NCI-H774 (cell line): ENCODE data around the gene FHL1.
"Not testable (repeated sequence)": the region's sequence is repeated elsewhere in the genome, so short reads cannot be mapped to it uniquely, and the experiment has no call there.

Experiments used
- DNase-seq: peaks from one replicate; lab custom pipeline; 2025; lab: John Stamatoyannopoulos, UW

Gene FHL1

GRCh38 chrX:136210243-136210642 lies 62.9 kb downstream of the FHL1 start:
- no peak for DNase-seq

DNA sequence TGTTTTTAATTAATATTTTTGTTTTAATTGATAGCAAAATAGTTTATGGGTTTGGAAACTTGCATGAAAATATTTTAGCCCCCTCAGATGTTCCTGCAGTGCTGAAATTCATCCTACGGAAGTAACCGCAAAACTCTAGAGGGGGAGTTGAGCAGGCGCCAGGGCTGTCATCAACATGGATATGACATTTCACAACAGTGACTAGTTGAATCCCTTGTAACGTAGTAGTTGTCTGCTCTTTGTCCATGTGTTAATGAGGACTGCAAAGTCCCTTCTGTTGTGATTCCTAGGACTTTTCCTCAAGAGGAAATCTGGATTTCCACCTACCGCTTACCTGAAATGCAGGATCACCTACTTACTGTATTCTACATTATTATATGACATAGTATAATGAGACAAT lies 63.5 kb downstream of the FHL1 start:
- no peak for DNase-seq

DNA sequence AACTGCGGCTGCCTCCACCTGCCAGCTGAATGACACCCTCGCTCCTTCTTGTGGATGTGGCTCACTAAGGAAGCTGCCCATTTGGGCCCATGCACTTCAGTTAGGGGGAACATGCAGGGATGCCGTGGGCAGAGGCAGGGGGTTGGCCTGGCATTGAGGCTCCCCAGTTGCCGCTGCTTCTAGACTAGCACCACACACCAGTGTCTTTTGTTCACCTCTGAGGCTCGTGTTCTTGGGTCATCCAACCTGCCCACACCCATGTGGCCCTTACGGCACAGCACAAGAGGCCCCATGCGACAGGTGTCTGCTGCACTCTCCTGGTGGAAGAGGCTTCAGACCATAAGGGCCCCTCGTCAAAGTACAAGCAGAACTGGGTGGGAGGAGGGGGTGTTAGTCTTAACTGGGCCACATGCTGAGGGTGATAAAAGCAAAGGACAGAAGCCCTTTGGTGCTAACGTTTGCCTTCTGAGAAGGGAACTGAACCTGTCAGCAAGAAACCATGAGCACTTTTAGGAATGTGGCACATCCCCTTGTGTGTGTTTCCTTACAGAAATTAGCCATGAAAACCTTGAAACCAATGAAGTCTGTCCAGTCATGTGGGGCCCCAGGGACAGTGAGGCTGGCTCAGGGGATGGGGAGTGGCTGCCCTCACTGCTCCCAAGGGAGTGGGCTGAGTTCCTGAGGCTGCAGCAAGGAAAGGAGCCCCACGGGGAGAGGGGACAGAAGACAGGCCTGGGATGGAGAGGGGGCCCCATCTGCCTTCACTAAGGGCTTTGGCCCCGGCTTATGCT lies 64.6 kb downstream of the FHL1 start:
- DNase-seq = no peak

DNA sequence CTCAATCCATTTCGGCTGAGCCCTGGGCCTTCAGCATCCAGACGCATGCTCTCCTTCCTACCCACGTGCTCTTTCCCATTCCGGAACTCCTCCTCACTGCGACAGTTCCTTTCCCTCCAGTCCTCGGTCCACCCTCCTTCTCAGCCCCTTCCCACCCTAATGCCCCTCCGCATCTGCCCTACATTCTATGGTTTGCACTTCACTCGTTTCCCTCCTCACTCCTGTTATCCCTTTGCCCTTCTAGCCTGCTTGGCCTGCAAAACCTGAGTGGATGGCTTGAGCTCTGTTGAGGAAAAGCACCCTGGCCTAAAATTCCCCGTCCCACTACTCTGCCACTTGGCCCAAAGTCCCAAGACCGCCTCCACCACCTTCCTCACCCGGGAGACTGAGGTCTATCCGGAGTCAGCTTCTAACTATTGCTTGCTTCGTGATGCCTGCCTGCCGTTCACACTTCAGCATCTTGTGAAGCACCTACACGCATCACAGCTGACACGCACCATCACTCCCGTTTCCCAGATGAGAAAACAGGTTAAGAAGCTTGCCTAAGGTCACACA lies 65.3 kb downstream of the FHL1 start:
- no peak for DNase-seq

- no peak for DNase-seq
These were observed 67.2 kb downstream of the FHL1 start for GRCh38 chrX:136214551-136214950.

- no peak for DNase-seq
These were observed 68.2 kb downstream of the FHL1 start for GRCh38 chrX:136215559-136215958.

GRCh38 chrX:136219893-136220292 lies 72.6 kb downstream of the FHL1 start:
- DNase-seq = no peak

- no peak for DNase-seq
These were observed 73.2 kb downstream of the FHL1 start for GRCh38 chrX:136220540-136220939.

DNA sequence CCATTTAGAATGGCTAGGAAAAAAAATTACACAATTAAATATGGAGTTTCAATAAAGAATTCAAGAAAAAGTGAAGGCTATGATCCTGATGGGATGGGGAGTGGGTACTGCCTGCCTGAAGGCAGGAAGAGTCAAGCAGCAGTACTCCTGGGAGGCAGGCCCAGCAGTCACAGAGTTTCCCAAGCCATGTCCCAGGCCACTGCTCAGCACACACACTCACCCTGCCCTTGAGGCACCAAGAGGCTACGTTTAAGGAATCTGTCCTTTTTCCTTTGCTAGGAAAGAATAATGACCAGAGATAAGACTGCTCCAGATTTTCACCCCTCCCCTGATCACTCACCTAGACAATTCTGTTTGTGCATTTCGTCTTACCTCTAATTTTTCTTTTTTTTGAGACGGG lies 73.6 kb downstream of the FHL1 start:
- DNase-seq = no peak

GRCh38 chrX:136221851-136222513 lies 74.6 kb downstream of the FHL1 start:
- no peak for DNase-seq

DNA sequence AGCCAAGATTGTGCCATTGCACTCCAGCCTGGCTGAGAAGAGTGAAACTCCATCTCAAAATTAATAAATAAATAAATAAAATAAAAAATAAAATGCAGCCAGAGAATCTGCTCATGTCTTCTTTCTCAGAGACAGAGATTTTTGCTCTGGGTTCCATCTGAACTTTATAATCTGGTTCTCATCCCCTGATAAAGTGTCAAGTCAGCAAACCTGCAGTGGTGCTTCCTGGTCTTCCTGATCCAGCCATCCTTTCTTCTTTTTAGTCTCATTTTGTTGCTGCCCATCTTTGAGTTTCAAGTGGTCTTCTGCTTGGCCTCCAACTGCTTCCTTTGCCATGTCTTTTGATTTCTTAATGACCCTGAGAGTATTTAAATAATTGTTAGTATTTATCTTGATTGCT lies 79.7 kb downstream of the FHL1 start:
- no peak for DNase-seq

DNA sequence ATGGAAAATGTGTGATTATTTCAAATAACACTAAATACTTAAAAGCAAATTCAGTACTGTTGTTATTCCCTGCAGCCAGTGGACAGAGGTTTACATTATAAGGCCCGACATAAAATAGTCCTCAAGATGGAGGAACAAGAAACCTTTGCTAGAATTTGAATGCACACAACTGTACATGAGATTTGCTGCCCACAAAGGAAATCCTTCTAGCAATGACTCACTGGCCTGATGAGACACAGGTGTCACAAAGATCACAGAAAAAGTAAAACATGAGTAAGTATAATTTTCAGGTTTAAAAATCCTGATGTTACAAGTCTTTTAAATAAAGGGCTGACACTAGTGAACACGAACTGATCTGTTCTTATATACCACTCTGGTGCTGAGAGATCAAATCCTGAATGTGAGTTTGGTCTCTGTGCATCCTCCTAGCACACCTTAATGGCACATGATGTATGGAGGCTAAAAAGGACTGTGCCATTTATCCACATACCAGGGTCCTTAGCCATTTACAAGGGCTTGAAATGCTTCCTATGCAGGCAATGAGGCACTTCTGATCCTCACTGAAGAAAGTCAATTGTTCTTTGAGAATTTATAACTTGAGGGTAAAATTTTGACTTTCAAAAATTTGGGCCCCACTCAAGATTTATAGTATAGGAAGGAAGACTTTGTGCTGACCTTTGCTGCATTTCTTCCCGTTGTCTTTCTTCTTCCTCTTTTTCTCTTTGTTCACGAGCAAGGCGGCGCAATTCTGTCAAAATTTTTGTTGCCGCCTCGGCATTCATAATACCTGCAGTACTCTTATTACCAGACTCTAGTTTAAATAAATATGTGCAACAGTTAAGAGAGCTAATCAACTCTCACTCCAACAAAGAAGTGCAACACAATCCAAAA lies 80.9 kb downstream of the FHL1 start:
- DNase-seq = no peak

DNA sequence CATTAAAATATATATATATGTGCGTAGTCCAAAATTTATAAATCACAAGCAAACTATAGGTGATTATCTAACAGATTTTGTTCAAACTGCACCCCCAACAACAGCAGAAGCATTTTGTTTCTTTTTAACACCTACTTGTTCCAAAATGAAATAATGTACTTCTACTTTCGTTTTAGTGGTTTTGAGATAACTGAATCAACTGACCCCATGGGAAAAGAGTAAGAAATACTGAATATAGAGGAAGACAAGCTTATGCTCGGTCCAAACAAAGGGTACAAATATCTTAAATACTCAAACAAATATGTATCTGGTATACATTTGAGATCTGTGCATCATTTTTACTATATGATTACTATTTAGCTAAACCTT lies 81.5 kb downstream of the FHL1 start:
- no peak for DNase-seq

GRCh38 chrX:136237074-136237473 lies 89.7 kb downstream of the FHL1 start:
- DNase-seq = no peak

DNA sequence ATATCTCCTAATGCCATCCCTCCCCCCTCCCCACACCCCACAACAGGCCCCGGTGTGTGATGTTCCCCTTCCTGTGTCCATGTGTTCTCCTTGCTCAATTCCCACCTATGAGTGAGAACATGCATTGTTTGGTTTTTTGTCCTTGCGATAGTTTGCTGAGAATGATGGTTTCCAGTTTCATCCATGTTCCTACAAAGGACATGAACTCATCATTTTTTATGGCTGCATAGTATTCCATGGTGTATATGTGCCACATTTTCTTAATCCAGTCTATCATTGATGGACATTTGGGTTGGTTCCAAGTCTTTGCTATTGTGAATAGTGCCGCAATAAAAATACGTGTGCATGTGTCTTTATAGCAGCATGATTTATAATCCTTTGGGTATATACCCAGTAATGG lies 90.5 kb downstream of the FHL1 start:
- not testable (repeated sequence) for DNase-seq

DNA sequence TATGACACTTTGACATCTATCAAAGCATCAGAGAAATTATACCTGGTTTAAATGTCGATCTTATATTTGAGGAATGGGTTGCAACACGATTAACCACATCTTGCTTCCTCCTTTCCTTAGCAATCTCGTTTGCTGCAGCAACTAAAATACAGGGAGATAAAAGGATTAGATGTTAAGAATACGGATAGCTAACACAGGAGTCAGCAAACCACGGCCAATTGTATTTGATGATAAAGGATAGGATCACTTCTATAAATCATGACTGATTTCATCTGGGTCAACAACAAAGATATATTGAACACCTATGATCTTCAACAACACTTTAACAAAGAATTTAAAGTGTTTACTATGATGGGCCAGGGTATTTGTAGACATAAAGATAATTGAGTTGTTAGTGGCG lies 98.9 kb downstream of the FHL1 start:
- no peak for DNase-seq

DNA sequence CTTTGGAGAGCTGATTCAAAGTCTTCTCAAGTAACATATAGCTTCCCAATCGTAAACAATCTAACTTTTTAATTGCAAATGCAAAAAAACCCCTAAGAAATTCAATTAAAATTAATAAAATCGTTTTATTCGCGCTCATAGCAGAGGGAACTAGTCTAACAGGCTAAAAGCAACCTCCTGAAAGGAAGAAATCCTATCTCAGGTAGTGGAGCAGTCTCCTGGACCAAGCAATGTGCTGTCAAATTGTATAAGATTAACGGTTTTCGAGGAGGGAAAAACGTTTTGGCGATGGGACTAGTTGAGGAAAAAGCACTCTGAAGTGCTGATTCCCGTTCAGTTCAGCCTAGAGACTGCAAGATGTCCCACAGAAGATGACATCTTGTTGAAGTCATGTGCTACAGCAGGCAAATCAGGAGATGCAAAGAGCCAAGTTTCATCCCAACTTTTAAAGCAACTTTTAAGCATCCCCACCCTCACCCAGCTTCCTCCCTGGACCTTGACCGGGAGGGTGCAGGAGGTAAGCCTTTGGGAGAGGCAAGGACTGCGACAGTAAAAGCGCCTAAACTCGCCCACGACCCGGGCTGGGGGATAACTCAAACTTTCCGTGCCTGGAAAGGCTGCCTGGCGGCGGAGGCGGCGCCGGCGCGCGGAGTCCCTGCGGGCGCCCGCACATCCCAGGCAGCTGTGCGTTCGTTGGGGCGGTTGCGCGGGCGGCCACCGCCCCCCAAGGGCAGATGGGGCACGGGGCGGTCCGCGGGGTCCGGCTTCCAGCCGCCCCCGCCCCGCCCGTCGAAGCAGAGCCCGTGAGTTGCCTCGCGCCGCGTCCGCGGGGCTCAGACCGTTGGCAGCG lies 103.1 kb downstream of the FHL1 start:
- DNase-seq = no peak

GRCh38 chrX:136251041-136251991 lies 104.0 kb downstream of the FHL1 start, which contains the start of gene MAP7D3:
Gene MAP7D3, minus strand, starts transcription at chrX:136251400. Its CDS starts 42 bp downstream, at chrX:136251358.
- peak; percentile 66 for DNase-seq

GRCh38 chrX:136255541-136255940 lies 108.2 kb downstream of the FHL1 start:
- DNase-seq = no peak

GRCh38 chrX:136256026-136256425 lies 108.7 kb downstream of the FHL1 start:
- DNase-seq = no peak
